IMR-90 (cell line): ENCODE results near the gene RHOG. TPM values are rescaled to one million over a fixed set of nuclear protein-coding genes. Genes with fewer than 3 reads are reported as not detected.

Experiments
- ATAC-seq: fragments of 200-7000 bp; cut with Tn5 transposase; 2 replicates; pipeline ENCODE4 v1.9.1; 2020; ENCODE audit warnings: low read depth, mild to moderate bottlenecking, moderate library complexity
- BruUV-seq: library from RNA; stranded (reverse); fragments of 400-500 nt; replicated peaks from 2 replicates; lab custom pipeline; 2021; lab: Mats Ljungman, UMichigan
- CTCF ChIA-PET: fragments of 300-600 bp; formaldehyde crosslinking; extraction: SDS; loops from one replicate; lab custom pipeline; 2021; ENCODE audit warnings: antibody characterized with exemption; lab: Yijun Ruan, JAX
- POLR2A ChIA-PET: fragments of 300-600 bp; sonication (Branson Sonifier 250); formaldehyde crosslinking; loops from one replicate; lab custom pipeline; 2022; ENCODE audit warnings: antibody characterized with exemption; ENCODE audit not compliant: unreplicated experiment; lab: Charles Lee
- DNase-seq: peaks from one replicate; pipeline ENCODE4 v3.0.0; 2013
- H2AFZ ChIP-seq: replicated peaks from 2 replicates; pipeline ENCODE3; 2013; ENCODE audit warnings: low read length, mild to moderate bottlenecking; ENCODE audit not compliant: poor library complexity
- H2AK5ac ChIP-seq: 2 replicates; pipeline ENCODE4 v1.6.1; 2013; ENCODE audit warnings: low read depth, low read length, inconsistent platforms
- H2AK9ac ChIP-seq: replicated peaks from 2 replicates; pipeline ENCODE3; 2013; ENCODE audit warnings: mild to moderate bottlenecking, low read depth, low read length, moderate library complexity; ENCODE audit not compliant: poor library complexity
- H2BK120ac ChIP-seq: 2 replicates; pipeline ENCODE4 v1.6.1; 2013; ENCODE audit warnings: low read depth, low read length, inconsistent platforms
- H2BK15ac ChIP-seq: 3 replicates; pipeline ENCODE4 v1.6.1; 2013; ENCODE audit warnings: low read depth, low read length, inconsistent platforms
- H2BK20ac ChIP-seq: 2 replicates; pipeline ENCODE4 v1.6.1; 2013; ENCODE audit warnings: low read depth, mild to moderate bottlenecking, inconsistent platforms, low read length, moderate library complexity
- H2BK5ac ChIP-seq: 2 replicates; pipeline ENCODE4 v1.6.1; 2013; ENCODE audit warnings: mild to moderate bottlenecking, low read depth, low read length, inconsistent platforms; ENCODE audit not compliant: poor library complexity, severe bottlenecking
- H3K14ac ChIP-seq: replicated peaks from 2 replicates; pipeline ENCODE4 v1.6.1; 2013; ENCODE audit warnings: low read depth, low read length, inconsistent platforms
- H3K18ac ChIP-seq: 2 replicates; pipeline ENCODE4 v1.6.1; 2013; ENCODE audit warnings: low read depth, low read length, control low read depth
- H3K23ac ChIP-seq: 2 replicates; pipeline ENCODE4 v1.6.1; 2013; ENCODE audit warnings: low read depth, low read length, inconsistent platforms
- H3K27ac ChIP-seq: 2 replicates; pipeline ENCODE4 v1.5.1; 2013; ENCODE audit warnings: mild to moderate bottlenecking, control low read depth, low read length; ENCODE audit not compliant: insufficient read depth
- H3K27me3 ChIP-seq: 2 replicates; pipeline ENCODE4 v1.6.1; 2013; ENCODE audit warnings: low read length; ENCODE audit not compliant: control insufficient read depth, insufficient read depth
- H3K36me3 ChIP-seq: 2 replicates; pipeline ENCODE4 v1.6.1; 2013; ENCODE audit warnings: low read length, mixed read lengths; ENCODE audit not compliant: control insufficient read depth, insufficient read depth
- H3K4ac ChIP-seq: 2 replicates; pipeline ENCODE4 v1.6.1; 2013; ENCODE audit warnings: low read depth, low read length, inconsistent platforms
- H3K4me1 ChIP-seq: 2 replicates; pipeline ENCODE4 v1.6.1; 2013; ENCODE audit warnings: low read length, mixed read lengths; ENCODE audit not compliant: control insufficient read depth, insufficient read depth
- H3K4me2 ChIP-seq: 2 replicates; pipeline ENCODE4 v1.6.1; 2013; ENCODE audit warnings: low read depth, mild to moderate bottlenecking, control low read depth, low read length, moderate library complexity
- H3K4me3 ChIP-seq: 2 replicates; pipeline ENCODE4 v1.5.1; 2013; ENCODE audit warnings: low read depth, mild to moderate bottlenecking, control low read depth, low read length, moderate library complexity; ENCODE audit not compliant: insufficient read depth
- H3K56ac ChIP-seq: 2 replicates; pipeline ENCODE4 v1.6.1; 2013; ENCODE audit warnings: low read length, inconsistent platforms; ENCODE audit not compliant: insufficient read depth; ENCODE audit errors: extremely low read depth
- H3K79me1 ChIP-seq, 2 experiments: 2 replicates each; pipeline ENCODE4 v1.6.1; 2013; ENCODE audit warnings: low read length in 2 of 2, inconsistent platforms in 1 of 2, low read depth in 1 of 2
- H3K9ac ChIP-seq: 2 replicates; pipeline ENCODE4 v1.6.1; 2013; ENCODE audit warnings: low read depth, low read length, control low read depth
- H3K9me1 ChIP-seq: 2 replicates; pipeline ENCODE4 v1.6.1; 2013; ENCODE audit warnings: low read length, inconsistent platforms; ENCODE audit not compliant: insufficient read depth
- H3K9me3 ChIP-seq: 2 replicates; pipeline ENCODE4 v1.6.1; 2013; ENCODE audit warnings: low read length; ENCODE audit not compliant: control insufficient read depth, insufficient read depth
- H4K20me1 ChIP-seq: 2 replicates; pipeline ENCODE4 v1.6.1; 2013; ENCODE audit warnings: low read length, inconsistent platforms; ENCODE audit not compliant: insufficient read depth
- H4K5ac ChIP-seq: 2 replicates; pipeline ENCODE4 v1.6.1; 2013; ENCODE audit warnings: mild to moderate bottlenecking, low read depth, low read length, control low read depth
- H4K8ac ChIP-seq, 2 experiments: 2 replicates each; pipeline ENCODE4 v1.6.1; 2013; ENCODE audit warnings: low read depth in 2 of 2, low read length in 2 of 2, control low read depth in 1 of 2, inconsistent platforms in 1 of 2
- H4K91ac ChIP-seq: 2 replicates; pipeline ENCODE4 v1.6.1; 2013; ENCODE audit warnings: low read depth, low read length, inconsistent platforms; ENCODE audit not compliant: insufficient read depth
- BHLHE40 ChIP-seq: fragments of 150-350 bp; IDR thresholded peaks from 2 replicates; pipeline ENCODE4 v1.6.1; 2016; ENCODE audit warnings: mild to moderate bottlenecking, low read depth, low read length
- CEBPB ChIP-seq: IDR thresholded peaks from 2 replicates; pipeline ENCODE4 v1.6.1; 2012; ENCODE audit warnings: low read depth, low read length, improper control_type of control experiment
- ELK1 ChIP-seq: fragments of 150-350 bp; IDR thresholded peaks from 2 replicates; pipeline ENCODE4 v1.6.1; 2016; ENCODE audit warnings: low read depth, mild to moderate bottlenecking, low read length, moderate library complexity, borderline replicate concordance
- MAFK ChIP-seq: IDR thresholded peaks from 2 replicates; pipeline ENCODE4 v1.6.1; 2012; ENCODE audit warnings: low read depth, low read length, improper control_type of control experiment
- MAZ ChIP-seq: IDR thresholded peaks from 2 replicates; pipeline ENCODE4 v1.6.1; 2012; ENCODE audit warnings: low read depth, mild to moderate bottlenecking, low read length, improper control_type of control experiment, moderate library complexity, borderline replicate concordance
- MXI1 ChIP-seq: IDR thresholded peaks from 2 replicates; pipeline ENCODE4 v1.6.1; 2012; ENCODE audit warnings: low read depth, mild to moderate bottlenecking, low read length, moderate library complexity, borderline replicate concordance
- NFE2L2 ChIP-seq: fragments of 150-350 bp; IDR thresholded peaks from 2 replicates; pipeline ENCODE4 v1.6.1; 2016; ENCODE audit warnings: low read depth, mild to moderate bottlenecking, low read length
- RAD21 ChIP-seq: IDR thresholded peaks from 2 replicates; pipeline ENCODE4 v1.6.1; 2012; ENCODE audit warnings: low read length, improper control_type of control experiment
- RFX5 ChIP-seq: IDR thresholded peaks from 2 replicates; pipeline ENCODE4 v1.8.0; 2012; ENCODE audit warnings: low read depth, mild to moderate bottlenecking, low read length, moderate library complexity
- USF2 ChIP-seq: fragments of 150-350 bp; IDR thresholded peaks from 2 replicates; pipeline ENCODE4 v1.6.1; 2017; ENCODE audit warnings: mild to moderate bottlenecking, antibody characterized with exemption, low read length, low read depth
- WGBS, 2 experiments: methylation state at CpG; one replicate each; pipeline versions ENCODE4 v1.1.5 to v1.1.7; 2013; ENCODE audit warnings: missing lambda C conversion rate in 2 of 2; ENCODE audit not compliant: insufficient read length in 1 of 2; ENCODE audit errors: extremely low coverage in 2 of 2; 5-methylcytosine and 5-hydroxymethylcytosine counted together
- dilution Hi-C: fragments of 300-500 bp; cut with HindIII; formaldehyde crosslinking; loops from one replicate; pipeline ENCODE4 v1.14.3; 2018; ENCODE audit warnings: low sequenced_read_pairs; ENCODE audit not compliant: unreplicated experiment
- in situ Hi-C: fragments of 300-500 bp; cut with MboI; formaldehyde crosslinking; loops from 3 replicates; pipeline ENCODE4 v1.14.3; 2019; ENCODE audit warnings: low sequenced_read_pairs, inconsistent platforms, mixed read lengths
- intact Hi-C: fragments of 100-400 bp; cut with micrococcal nuclease; formaldehyde crosslinking; loops from 2 replicates; pipeline ENCODE4 v1.10.0; 2022
- polyA plus RNA-seq, 3 experiments: library from polyadenylated mRNA; depleted of rRNA; stranded (reverse); fragments of >200 nt; gene quantifications; 2 replicates each; pipeline ENCODE4 v1.2.3, GENCODE V29; 2012; ENCODE audit warnings: low replicate concordance in 1 of 3
- total RNA-seq: library from RNA; depleted of rRNA; stranded (reverse); fragments of >200 nt; gene quantifications from 2 replicates; pipeline ENCODE4 v1.2.3, GENCODE V29; 2012
- TF ChIP-seq, protein P1 (sequence below): conservative IDR thresholded peaks from 2 replicates; pipeline ENCODE4 v1.5.1; 2012; ENCODE audit warnings: mild to moderate bottlenecking, low read depth, low read length, improper control_type of control experiment

Gene RHOG
- total and polyA plus RNA-seq, 2 of the 4 experiments (the other 2 are of a cell fraction) = 16.3 to 114 TPM

DNA sequence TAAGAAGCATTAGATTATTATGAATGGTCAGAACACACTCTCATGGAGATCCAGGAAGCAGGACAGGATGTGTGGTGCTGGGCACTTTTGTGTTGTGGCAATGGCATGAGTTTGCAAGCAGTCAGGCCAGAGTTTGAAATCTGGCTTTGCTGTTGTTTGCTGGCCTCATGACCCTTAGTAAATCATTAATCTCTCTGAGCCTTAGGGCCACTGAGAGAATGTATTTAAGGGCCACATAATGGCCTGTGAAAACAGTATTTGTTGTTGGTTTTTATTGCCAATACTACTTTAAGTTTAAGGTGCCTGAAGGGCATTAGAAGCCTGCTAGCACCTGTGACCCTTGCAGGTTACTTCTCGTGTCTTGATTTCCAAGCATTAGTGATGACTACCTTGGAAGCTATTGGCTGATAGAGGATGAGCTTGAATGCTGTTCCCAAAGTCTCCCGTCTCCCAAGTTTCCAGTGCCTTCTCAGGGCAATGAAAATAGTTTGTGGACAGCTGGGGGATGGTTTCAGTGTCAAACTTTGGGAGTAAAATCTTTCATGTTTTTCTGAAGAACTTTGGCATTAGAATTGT, 39.3 kb upstream of the RHOG start:
- in situ Hi-C loops = no loop called here
- no TSS peak for BruUV-seq
- no peak overlapping the region for H4K91ac ChIP-seq
- H3K18ac ChIP-seq = no peak overlapping the region
- intact Hi-C loops = no loop called here
- H2BK15ac ChIP-seq = no peak overlapping the region
- peaks cover 27 to 35% of the 10 kb centered on the region in 2 experiments for H3K79me1 ChIP-seq
- H2AK5ac ChIP-seq = no peak overlapping the region
- no peak overlapping the region for H2AK9ac ChIP-seq
- dilution Hi-C loops = no loop called here
- no peak overlapping the region for H3K4me3 ChIP-seq
- no peak overlapping the region for H2BK20ac ChIP-seq
- POLR2A ChIA-PET = no interaction called here
- H4K8ac ChIP-seq = no peak overlapping the region
- no peaks in the 10 kb centered on the region for H3K36me3 ChIP-seq
- no peak overlapping the region for H4K5ac ChIP-seq
- H3K27ac ChIP-seq = no peak overlapping the region
- 100% methylated on average over 1 of the region's 2 CpGs; no CpG with 5 or more reads in 1 of the 2 experiments for WGBS, 2 experiments
- no peak overlapping the region for H3K23ac ChIP-seq
- H3K9me1 ChIP-seq = peaks cover 3% of the 10 kb centered on the region; the same call in 1 of the 2 replicates
- no peak overlapping the region for H2AFZ ChIP-seq
- CTCF ChIA-PET = interaction anchor here (0.7 to 1.1 kb wide), 2 partner anchors 37 to 58 kb away, joined by 3 read pairs; no protein-coding TSS in a partner anchor
- no peak overlapping the region for H3K4me2 ChIP-seq
- H4K20me1 ChIP-seq = peaks cover 10% of the 10 kb centered on the region; the same call in 1 of the 2 replicates
- no peaks in the 10 kb centered on the region for H3K9me3 ChIP-seq
- H3K4me1 ChIP-seq = peaks cover 7% of the 10 kb centered on the region; the same call in 1 of the 2 replicates
- DNase-seq (no peak), ATAC-seq (no peak)
- H3K27me3 ChIP-seq = no peaks in the 10 kb centered on the region
- H3K4ac ChIP-seq = no peak overlapping the region
- no peak overlapping the region for H3K9ac ChIP-seq
- no peak overlapping the region for H3K56ac ChIP-seq
- TF ChIP-seq MAFK = no peak
- TF ChIP-seq ELK1 = no peak
- no peak for TF ChIP-seq RFX5
- no peak for TF ChIP-seq RAD21
- TF ChIP-seq CEBPB = no peak
- TF ChIP-seq USF2 = no peak
- no peak for TF ChIP-seq BHLHE40
- no peak for TF ChIP-seq NFE2L2
- TF ChIP-seq MAZ = no peak
- no peak for TF ChIP-seq MXI1
- TF ChIP-seq, protein P1, sequence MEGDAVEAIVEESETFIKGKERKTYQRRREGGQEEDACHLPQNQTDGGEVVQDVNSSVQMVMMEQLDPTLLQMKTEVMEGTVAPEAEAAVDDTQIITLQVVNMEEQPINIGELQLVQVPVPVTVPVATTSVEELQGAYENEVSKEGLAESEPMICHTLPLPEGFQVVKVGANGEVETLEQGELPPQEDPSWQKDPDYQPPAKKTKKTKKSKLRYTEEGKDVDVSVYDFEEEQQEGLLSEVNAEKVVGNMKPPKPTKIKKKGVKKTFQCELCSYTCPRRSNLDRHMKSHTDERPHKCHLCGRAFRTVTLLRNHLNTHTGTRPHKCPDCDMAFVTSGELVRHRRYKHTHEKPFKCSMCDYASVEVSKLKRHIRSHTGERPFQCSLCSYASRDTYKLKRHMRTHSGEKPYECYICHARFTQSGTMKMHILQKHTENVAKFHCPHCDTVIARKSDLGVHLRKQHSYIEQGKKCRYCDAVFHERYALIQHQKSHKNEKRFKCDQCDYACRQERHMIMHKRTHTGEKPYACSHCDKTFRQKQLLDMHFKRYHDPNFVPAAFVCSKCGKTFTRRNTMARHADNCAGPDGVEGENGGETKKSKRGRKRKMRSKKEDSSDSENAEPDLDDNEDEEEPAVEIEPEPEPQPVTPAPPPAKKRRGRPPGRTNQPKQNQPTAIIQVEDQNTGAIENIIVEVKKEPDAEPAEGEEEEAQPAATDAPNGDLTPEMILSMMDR = no peak
- H2BK120ac ChIP-seq = no peak overlapping the region
- no peak overlapping the region for H3K14ac ChIP-seq
- no peak overlapping the region for H2BK5ac ChIP-seq
